Uterus (tissue), 2 donors: ENCODE data around the gene RCE1.

ENCODE experiments used
- CTCF ChIP-seq, 4 experiments: fragments of 200-600 bp in 2 of 4; fragments of 450-650 bp in 2 of 4; sonication (generic) in 2 of 4; IDR thresholded peaks; one replicate each; pipeline ENCODE4 v1.5.1; 2016 to 2019; ENCODE audit warnings: antibody characterized with exemption in 4 of 4, mild to moderate bottlenecking in 2 of 4, moderate library complexity in 1 of 4
- POLR2A ChIP-seq, 2 donors: fragments of 450-650 bp; IDR thresholded peaks; one replicate each; pipeline ENCODE4 v1.6.1; 2016; ENCODE audit warnings: antibody characterized with exemption in 2 of 2, mild to moderate bottlenecking in 1 of 2, moderate library complexity in 1 of 2

- TF ChIP-seq CTCF (IDR thresholded peaks at IDR 0.05) (no peak), POLR2A (IDR thresholded peaks at IDR 0.05) (no peak)
Observed at GRCh38 chr11:66868082-66868725, 25.0 kb downstream of the RCE1 start.
